GM08714 (cell line): Measurements from ENCODE around the gene MISP3.
A peak's percentile ranks its signal among the peaks of the same experiment; 100 is the strongest.

Experiments
- H3K4me3 ChIP-seq: fragments of 200-500 bp; sonication (Bioruptor generic); 2 replicates; pipeline ENCODE4 v1.5.1; 2014; ENCODE audit warnings: mild to moderate bottlenecking, low read length, inconsistent platforms
- ZNF274 ChIP-seq: IDR thresholded peaks from 2 replicates; pipeline ENCODE4 v1.6.1; 2012; ENCODE audit warnings: mild to moderate bottlenecking, low read depth, low read length

MISP3 gene

GRCh38 chr19:14081797-14082674 lies 9.4 kb downstream of the MISP3 start:
- peak overlapping the region; percentile 85 for H3K4me3 ChIP-seq
- TF ChIP-seq ZNF274, result no peak

GRCh38 chr19:14082675-14082960 lies 10.0 kb downstream of the MISP3 start:
- no peak for TF ChIP-seq ZNF274
- peak overlapping the region; percentile 85; the same call in 1 of the 2 replicates for H3K4me3 ChIP-seq

- no peak within 1 kb of the TSS for H3K4me3 ChIP-seq
- no peak for TF ChIP-seq ZNF274
These were observed 12.9 kb downstream of the MISP3 start, which contains the start of gene C19orf67 for GRCh38 chr19:14085309-14085995. C19orf67 (minus strand) TSS chr19:14085783; CDS start chr19:14085627, 156 bp downstream.

GRCh38 chr19:14086098-14086497 lies 13.5 kb downstream of the MISP3 start:
- no peak for TF ChIP-seq ZNF274
- no peak overlapping the region for H3K4me3 ChIP-seq

- H3K4me3 ChIP-seq, result peak overlapping the region; percentile 47; the same call in 1 of the 2 replicates
These were observed 16.2 kb downstream of the MISP3 start for GRCh38 chr19:14088634-14089411.

GRCh38 chr19:14089412-14089661 lies 16.8 kb downstream of the MISP3 start:
- H3K4me3 ChIP-seq, result peak overlapping the region; percentile 47; the same call in 1 of the 2 replicates
- no peak for TF ChIP-seq ZNF274

More at GRCh38 chr19:14088634-14089411, 16.2 kb downstream of the MISP3 start:
- TF ChIP-seq ZNF274, result no peak

GRCh38 chr19:14089662-14090508 lies 17.3 kb downstream of the MISP3 start:
- peak overlapping the region; percentile 73 for H3K4me3 ChIP-seq
- TF ChIP-seq ZNF274, result no peak

GRCh38 chr19:14090509-14091080 lies 18.0 kb downstream of the MISP3 start, which contains the start of gene SAMD1:
SAMD1 (minus strand) TSS chr19:14090751.
- peak within 1 kb of the TSS; percentile 85 for H3K4me3 ChIP-seq
- no peak for TF ChIP-seq ZNF274

- H3K4me3 ChIP-seq, result peak overlapping the region; percentile 85
- TF ChIP-seq ZNF274, result no peak
These were observed 18.7 kb downstream of the MISP3 start for GRCh38 chr19:14091081-14091812.

GRCh38 chr19:14091813-14092462 lies 19.4 kb downstream of the MISP3 start:
- peak overlapping the region; percentile 85; the same call in 1 of the 2 replicates for H3K4me3 ChIP-seq
- no peak for TF ChIP-seq ZNF274

- no peak overlapping the region for H3K4me3 ChIP-seq
- no peak for TF ChIP-seq ZNF274
These were observed 20.7 kb downstream of the MISP3 start for GRCh38 chr19:14093117-14093823.

GRCh38 chr19:14094854-14095253 lies 22.3 kb downstream of the MISP3 start:
- no peak overlapping the region for H3K4me3 ChIP-seq
- no peak for TF ChIP-seq ZNF274
